Medulla oblongata (tissue), 1 donor: ENCODE results near the gene HS6ST2.

Experiments
- DNase-seq: peaks from one replicate; pipeline ENCODE4 v3.0.0-alpha.2; 2015; ENCODE audit errors: extremely low spot score

The HS6ST2 gene

GRCh38 chrX:132795181-132795580 lies 163.2 kb downstream of the HS6ST2 start:
- no peak for DNase-seq

DNA sequence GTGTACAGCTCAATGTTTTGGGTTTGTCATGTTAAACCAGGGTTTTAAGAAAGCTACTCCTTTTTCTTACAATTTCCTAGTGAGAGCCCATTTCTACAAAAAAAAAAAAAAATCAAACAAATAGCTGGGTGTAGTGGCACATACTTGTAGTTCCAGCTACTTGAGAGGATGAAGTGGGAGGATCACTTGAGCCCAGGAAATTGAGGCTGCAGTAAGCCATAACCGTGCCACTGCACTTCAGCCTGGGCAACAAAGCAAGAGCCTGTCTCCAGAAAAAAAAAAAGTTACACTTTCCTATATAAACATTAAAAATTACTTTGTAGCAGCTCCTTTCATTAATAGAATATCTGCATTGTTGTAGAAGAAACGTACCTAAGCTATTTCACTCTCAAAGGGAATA lies 166.7 kb downstream of the HS6ST2 start:
- DNase-seq, result no peak

DNA sequence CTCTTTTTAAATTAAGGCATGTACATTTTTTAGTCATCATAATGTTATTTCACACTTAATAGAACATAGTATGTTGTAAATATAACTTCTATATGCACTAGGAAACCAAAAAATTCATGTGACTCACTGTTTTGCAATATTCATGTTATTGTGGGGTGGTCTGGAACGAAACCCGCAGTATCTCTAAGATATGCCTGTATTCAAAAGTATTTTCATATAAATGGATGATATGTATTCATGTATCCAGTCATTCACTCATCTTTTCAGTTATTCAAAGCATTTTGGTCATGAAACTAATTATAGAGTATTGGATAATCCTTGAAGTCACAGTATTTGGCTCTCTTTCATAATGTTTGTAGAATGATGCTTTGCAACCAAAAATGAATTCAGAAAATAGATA lies 168.1 kb downstream of the HS6ST2 start:
- no peak for DNase-seq

DNA sequence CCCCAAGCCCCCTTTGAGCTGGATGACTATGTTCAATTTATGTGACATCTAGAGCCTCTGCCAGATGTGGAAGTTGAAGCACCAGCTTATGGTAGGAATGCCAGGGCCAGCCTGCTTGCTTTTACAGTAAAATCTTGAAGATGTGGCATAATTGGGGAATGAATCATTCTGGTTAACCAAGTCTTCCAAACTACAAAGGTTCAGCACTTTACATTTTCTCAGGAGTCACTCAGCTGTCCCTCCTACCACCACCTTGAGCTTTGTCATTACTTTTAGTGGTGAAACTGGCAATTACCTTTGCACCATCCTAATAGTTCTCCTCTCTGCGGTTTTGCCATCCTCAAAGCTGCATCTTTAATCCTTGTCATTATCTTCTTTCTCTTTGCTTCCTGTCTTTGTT lies 172.2 kb downstream of the HS6ST2 start:
- DNase-seq, result no peak

GRCh38 chrX:132778917-132779316 lies 179.5 kb downstream of the HS6ST2 start:
- DNase-seq, result no peak

- DNase-seq, result no peak
These were observed 181.8 kb downstream of the HS6ST2 start for GRCh38 chrX:132776486-132777210.

GRCh38 chrX:132775263-132775823 lies 183.1 kb downstream of the HS6ST2 start:
- DNase-seq, result no peak

GRCh38 chrX:132774010-132774714 lies 184.3 kb downstream of the HS6ST2 start:
- no peak for DNase-seq

GRCh38 chrX:132769609-132770008 lies 188.8 kb downstream of the HS6ST2 start:
- no peak for DNase-seq

DNA sequence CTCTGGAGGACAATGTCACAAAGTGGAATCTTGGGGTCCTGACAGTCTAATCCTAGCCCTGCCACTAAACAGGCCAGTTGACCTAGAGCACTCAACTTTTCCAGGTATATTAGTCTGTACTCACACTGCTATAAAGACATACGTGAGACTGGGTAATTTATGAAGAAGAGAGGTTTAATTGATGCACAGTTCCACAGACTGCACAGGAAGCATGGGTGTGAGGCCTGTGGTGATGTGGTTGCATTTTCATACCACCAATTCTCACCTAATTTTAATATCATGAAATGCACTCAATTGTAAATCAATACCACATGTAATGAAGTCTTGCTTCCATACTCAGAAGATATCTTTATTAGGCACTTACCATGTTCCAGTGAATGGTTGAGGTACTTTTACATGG lies 192.0 kb downstream of the HS6ST2 start:
- DNase-seq, result no peak

DNA sequence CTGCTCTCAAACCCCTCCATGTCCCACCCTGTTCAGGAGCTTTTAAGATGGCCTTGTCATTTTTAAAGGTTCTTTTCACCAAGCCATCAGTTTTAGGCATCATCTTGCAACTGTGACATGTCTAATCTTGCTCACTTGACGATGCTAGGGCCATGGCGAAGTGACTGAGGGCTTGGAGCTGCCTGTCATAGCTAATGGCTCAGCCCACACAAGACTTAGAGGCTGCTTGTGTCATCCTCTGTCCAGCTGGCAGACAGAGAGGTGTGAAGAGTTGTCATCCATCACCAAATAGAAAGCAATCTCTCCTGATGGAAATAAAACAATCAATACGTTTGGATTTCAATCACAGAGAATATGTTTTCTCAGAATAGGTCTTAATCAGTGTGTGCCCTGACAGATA lies 194.9 kb downstream of the HS6ST2 start:
- no peak for DNase-seq

- no peak for DNase-seq
These were observed 199.7 kb downstream of the HS6ST2 start for GRCh38 chrX:132758759-132759158.

GRCh38 chrX:132757066-132757623 lies 201.3 kb downstream of the HS6ST2 start:
- DNase-seq, result no peak

DNA sequence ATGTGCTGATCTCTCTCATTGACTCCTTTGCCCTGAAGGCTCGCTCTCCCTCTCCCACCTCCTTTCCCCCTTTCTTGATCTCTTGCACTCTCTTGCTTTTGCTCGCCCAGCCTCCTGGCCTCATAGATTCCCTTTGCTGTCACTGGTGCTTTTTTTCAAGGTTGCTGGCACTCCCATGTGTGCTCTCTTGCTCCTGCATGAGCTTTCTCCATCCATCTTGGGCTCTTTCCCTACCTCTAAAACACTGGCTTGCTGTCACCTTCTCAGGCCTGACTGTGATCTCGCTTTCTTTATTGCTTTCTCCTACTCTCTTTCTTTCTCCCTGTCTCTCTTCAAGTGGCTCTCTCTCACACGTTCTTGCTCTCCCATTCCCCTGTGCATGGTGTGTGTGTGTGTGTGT lies 202.0 kb downstream of the HS6ST2 start:
- no peak for DNase-seq

DNA sequence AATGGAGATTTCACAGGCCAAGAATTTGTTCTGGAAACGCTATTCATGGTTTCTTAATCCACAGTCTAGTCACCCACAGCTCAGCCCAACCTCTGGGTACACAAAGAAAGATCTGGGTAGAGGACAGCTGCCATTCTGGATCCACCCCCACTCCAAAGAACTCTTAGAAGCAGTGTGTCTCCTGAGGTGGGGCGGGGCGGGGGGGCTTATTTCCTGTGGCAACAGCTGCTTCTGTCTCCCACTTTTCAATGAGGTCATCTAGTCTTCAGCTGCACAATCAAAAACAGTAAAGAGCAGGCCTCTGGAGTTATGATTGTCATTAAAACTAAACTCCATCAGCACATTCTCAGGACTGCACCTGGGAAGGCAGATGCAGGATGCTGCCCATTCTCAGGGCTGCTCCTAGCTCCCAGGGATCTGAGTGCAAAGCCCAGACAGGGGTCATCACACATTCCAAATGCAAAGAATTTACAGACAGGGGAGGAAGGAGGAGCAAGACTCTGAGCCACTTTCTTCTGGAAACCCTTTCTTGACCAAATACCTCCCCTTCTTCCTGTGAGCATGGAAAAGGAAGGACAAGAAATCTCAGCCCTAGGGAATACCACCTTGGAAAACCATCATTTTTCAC lies 207.3 kb downstream of the HS6ST2 start:
- no peak for DNase-seq

DNA sequence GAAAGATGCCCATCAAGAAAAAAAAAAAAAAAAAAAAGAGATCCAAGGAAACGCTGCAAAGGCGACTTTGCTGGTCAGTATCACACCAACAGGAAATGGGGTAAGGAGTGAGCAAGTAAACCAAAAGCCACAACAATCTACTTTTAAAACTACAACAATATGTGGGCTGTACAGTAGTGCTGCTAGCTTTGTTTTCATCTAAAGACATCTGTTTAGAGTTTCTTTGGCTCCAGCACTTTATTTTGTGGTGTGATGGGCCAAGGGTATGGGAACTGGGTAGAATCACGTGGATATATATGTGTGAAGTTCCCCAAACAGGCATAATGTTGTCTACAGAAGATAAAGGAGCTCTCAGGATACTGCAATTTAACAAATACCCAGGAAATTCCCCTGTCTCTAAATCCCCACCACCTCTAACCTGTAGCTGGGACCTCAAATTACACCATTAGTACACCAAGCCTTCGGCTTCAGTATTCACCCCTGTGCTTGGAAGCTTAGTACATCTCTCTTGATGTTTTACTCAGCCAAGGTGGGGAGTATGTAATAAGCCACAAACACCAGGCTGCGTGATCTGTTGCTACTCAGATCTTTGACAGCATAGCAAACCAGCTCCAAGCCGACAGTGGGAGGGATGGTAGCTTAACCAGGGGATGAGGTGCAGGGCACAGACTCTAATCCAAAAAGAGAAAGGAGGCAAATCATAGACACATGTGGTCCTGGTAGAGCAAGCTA lies 207.9 kb downstream of the HS6ST2 start:
- no peak for DNase-seq

DNA sequence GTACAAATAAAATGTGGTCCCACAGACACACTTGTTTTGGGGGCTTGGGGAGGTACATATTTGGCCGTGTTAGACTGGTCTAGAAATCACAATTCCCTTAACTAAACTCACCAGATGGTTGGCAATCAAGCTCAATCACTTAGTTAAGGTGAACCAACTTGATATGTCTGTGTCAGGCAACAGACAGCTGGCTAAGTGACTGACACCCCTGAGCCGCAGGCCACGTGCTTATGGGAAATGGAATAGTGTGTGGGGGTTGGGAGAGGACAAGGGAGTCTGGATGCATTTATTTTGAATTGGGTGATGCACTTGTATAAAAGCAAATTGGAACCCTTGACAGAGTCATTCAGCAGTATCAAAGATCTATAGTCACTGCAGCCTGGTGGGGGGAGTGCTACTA lies 209.0 kb downstream of the HS6ST2 start:
- no peak for DNase-seq

- no peak for DNase-seq
These were observed 209.5 kb downstream of the HS6ST2 start for GRCh38 chrX:132748909-132749308.

GRCh38 chrX:132748268-132748667 lies 210.2 kb downstream of the HS6ST2 start:
- no peak for DNase-seq

DNA sequence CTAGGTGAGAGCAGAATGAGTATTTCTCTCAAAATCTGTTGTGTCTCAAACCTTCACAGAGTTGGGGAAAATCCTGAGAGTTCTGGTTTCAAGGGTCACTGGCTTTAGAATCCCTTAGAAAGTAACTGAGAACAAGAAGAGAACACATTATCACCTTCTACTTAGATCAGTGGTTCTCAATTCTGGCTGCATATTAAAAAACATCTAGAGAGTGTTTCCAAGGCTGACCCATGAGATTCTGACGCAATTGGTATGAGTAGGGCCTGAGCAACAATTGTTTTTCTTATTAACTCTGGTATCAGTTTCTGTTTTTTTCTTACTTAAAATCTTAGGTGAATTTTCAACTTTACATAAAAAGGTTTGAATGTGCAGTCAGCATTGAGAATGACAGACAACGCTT lies 212.8 kb downstream of the HS6ST2 start:
- no peak for DNase-seq

DNA sequence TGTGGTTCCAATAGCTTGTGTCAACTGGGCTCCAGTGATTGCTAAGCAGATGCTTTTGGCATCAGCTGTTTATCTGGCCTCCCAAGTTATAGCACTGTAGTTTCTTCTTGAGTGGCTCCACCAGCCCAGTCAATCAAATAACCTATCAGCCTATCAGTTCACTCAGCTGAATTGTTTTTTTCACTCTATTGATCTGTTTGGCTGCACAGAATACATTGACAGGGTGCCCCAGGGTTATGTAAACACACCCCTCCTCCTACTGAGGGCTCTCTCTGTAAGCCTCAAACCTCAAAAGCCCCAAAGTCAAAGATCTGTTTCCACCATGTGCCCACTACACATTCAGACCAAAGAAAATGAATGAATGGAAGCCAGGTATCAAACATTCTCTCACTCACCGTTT lies 214.0 kb downstream of the HS6ST2 start:
- DNase-seq, result no peak

GRCh38 chrX:132743086-132743485 lies 215.3 kb downstream of the HS6ST2 start:
- DNase-seq, result no peak
